Vagina (tissue), 2 donors: Measurements from ENCODE around the gene DNMBP. TPM values are rescaled to one million over a fixed set of nuclear protein-coding genes. Genes with fewer than 3 reads are reported as not detected.

ENCODE experiments used
- DNase-seq, 2 donors: peaks; one replicate each; pipeline ENCODE4 v3.0.0-alpha.2; 2017; ENCODE audit errors: extremely low spot score in 2 of 2
- H3K27ac ChIP-seq: fragments of 200-600 bp; sonication (generic); one replicate; pipeline ENCODE4 v1.5.1; 2019
- H3K27me3 ChIP-seq: fragments of 200-600 bp; sonication (generic); one replicate; pipeline ENCODE4 v1.5.1; 2019
- H3K36me3 ChIP-seq, 2 donors: fragments of 200-600 bp; sonication (generic); one replicate each; pipeline ENCODE4 v1.5.1; 2017 to 2019
- H3K4me1 ChIP-seq: fragments of 200-600 bp; sonication (generic); one replicate; pipeline ENCODE4 v1.5.1; 2019
- H3K4me3 ChIP-seq, 2 donors: fragments of 200-600 bp; sonication (generic); 1 replicate in 1 of 2; 2 replicates in 1 of 2; pipeline ENCODE4 v1.5.1; 2016 to 2019
- H3K9me3 ChIP-seq: fragments of 200-600 bp; sonication (generic); one replicate; pipeline ENCODE4 v1.5.1; 2019
- CTCF ChIP-seq, 3 experiments: fragments of 450-650 bp in 2 of 3; fragments of 200-600 bp in 1 of 3; sonication (generic) in 1 of 3; IDR thresholded peaks; one replicate each; pipeline ENCODE4 v1.5.1; 2017 to 2019; ENCODE audit warnings: antibody characterized with exemption in 3 of 3, mild to moderate bottlenecking in 2 of 3, moderate library complexity in 2 of 3
- POLR2A ChIP-seq, 2 donors: fragments of 450-650 bp; IDR thresholded peaks; one replicate each; pipeline ENCODE4 v1.6.1; 2017; ENCODE audit warnings: antibody characterized with exemption in 2 of 2, mild to moderate bottlenecking in 2 of 2, moderate library complexity in 2 of 2
- POLR2AphosphoS5 ChIP-seq, 2 donors: sonication (generic); formaldehyde crosslinking; IDR thresholded peaks; one replicate each; pipeline ENCODE4 v1.9.0; 2017; ENCODE audit warnings: antibody characterized with exemption in 2 of 2, mild to moderate bottlenecking in 2 of 2, low read depth in 1 of 2; ENCODE audit not compliant: insufficient read depth in 1 of 2
- intact Hi-C: fragments of 100-400 bp; cut with DNase I; formaldehyde crosslinking; loops from one replicate; pipeline ENCODE4 v1.15.1; 2023
- total RNA-seq: library from RNA; depleted of rRNA; stranded (reverse); fragments of >200 nt; gene quantifications from one replicate; pipeline ENCODE4 v1.2.3, GENCODE V29; 2016

The DNMBP gene
- total RNA-seq, 1 donor from 2014 or later: 31.9 TPM

GRCh38 chr10:100024748-100025147 lies 15.0 kb upstream of the DNMBP start:
- Histone ChIP-seq H3K36me3 (no peaks in the 10 kb centered on the region), H3K4me3 (no peak overlapping the region), H3K4me1 (peaks cover 4% of the 10 kb centered on the region), H3K9me3 (peaks cover 3% of the 10 kb centered on the region), H3K27me3 (no peaks in the 10 kb centered on the region), H3K27ac (no peak overlapping the region)
- no peak for DNase-seq
- TF ChIP-seq POLR2A (IDR thresholded peaks at IDR 0.05) (no peak), CTCF (IDR thresholded peaks at IDR 0.05) (no peak), POLR2AphosphoS5 (IDR thresholded peaks at IDR 0.05; ENCODE audit: insufficient read depth in 1 of 2, low read depth in 1 of 2) (no peak)
- intact Hi-C loops: no loop called here

GRCh38 chr10:100022403-100022802 lies 12.7 kb upstream of the DNMBP start:
- intact Hi-C loops: no loop called here
- TF ChIP-seq CTCF (IDR thresholded peaks at IDR 0.05): no peak
- TF ChIP-seq POLR2AphosphoS5 (IDR thresholded peaks at IDR 0.05; ENCODE audit: insufficient read depth in 1 of 2, low read depth in 1 of 2): no peak
- TF ChIP-seq POLR2A (IDR thresholded peaks at IDR 0.05): no peak
- peaks cover 4% of the 10 kb centered on the region for H3K4me1 ChIP-seq
- no peaks in the 10 kb centered on the region for H3K9me3 ChIP-seq
- H3K27me3 ChIP-seq: no peaks in the 10 kb centered on the region
- DNase-seq: no peak
- H3K36me3 ChIP-seq: no peaks in the 10 kb centered on the region
- H3K27ac ChIP-seq: no peak overlapping the region
- no peak overlapping the region for H3K4me3 ChIP-seq

DNA sequence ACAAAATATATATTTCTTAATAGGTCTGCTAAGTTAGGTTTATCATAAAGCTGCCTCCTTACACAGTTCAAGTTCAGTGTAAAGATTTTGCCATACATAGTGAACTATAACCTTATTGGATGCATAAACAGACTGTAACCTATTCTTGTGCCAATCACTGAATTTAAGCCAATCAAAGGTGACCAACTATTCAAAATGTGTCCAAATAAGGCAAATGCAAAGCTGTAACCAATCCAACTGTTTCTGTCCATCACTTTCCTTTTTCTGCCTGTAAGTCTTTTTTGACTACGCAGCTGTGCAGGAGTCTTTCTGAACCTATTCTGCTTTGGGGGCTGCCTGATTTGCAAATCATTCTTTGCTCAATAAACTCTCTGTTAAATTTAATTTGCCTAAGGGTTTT lies 11.6 kb upstream of the DNMBP start:
- Histone ChIP-seq H3K36me3 (no peaks in the 10 kb centered on the region), H3K27me3 (no peaks in the 10 kb centered on the region), H3K27ac (no peak overlapping the region), H3K9me3 (no peaks in the 10 kb centered on the region), H3K4me3 (no peak overlapping the region), H3K4me1 (peaks cover 4% of the 10 kb centered on the region)
- no peak for DNase-seq
- no peak for TF ChIP-seq CTCF (IDR thresholded peaks at IDR 0.05)
- no peak for TF ChIP-seq POLR2AphosphoS5 (IDR thresholded peaks at IDR 0.05; ENCODE audit: insufficient read depth in 1 of 2, low read depth in 1 of 2)
- no peak for TF ChIP-seq POLR2A (IDR thresholded peaks at IDR 0.05)
- intact Hi-C loops: no loop called here

DNA sequence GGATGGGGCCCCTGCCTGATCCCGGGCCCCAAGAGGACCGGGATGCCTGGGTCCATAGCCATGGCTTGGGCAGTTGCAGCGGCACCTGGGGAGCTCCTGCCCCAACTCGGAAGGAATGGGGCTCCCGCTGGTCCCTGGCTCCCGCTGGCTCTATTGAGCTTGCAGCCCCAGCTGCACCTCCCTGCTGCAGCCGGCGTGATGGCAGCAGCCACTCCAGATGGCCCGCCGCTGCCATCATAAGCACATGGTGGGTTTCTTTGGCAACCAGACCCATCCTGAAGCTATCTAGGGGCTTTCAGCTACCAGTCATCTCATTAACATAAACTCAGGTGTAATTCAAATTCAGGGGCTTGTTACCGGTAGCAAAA lies 11.1 kb upstream of the DNMBP start:
- no peaks in the 10 kb centered on the region for H3K27me3 ChIP-seq
- TF ChIP-seq POLR2AphosphoS5 (IDR thresholded peaks at IDR 0.05; ENCODE audit: insufficient read depth in 1 of 2, low read depth in 1 of 2) (no peak), CTCF (IDR thresholded peaks at IDR 0.05) (no peak), POLR2A (IDR thresholded peaks at IDR 0.05) (no peak)
- no peak overlapping the region for H3K4me3 ChIP-seq
- peaks cover 4% of the 10 kb centered on the region for H3K4me1 ChIP-seq
- no peaks in the 10 kb centered on the region for H3K36me3 ChIP-seq
- no peaks in the 10 kb centered on the region for H3K9me3 ChIP-seq
- no peak for DNase-seq
- H3K27ac ChIP-seq: no peak overlapping the region
- intact Hi-C loops: no loop called here

DNA sequence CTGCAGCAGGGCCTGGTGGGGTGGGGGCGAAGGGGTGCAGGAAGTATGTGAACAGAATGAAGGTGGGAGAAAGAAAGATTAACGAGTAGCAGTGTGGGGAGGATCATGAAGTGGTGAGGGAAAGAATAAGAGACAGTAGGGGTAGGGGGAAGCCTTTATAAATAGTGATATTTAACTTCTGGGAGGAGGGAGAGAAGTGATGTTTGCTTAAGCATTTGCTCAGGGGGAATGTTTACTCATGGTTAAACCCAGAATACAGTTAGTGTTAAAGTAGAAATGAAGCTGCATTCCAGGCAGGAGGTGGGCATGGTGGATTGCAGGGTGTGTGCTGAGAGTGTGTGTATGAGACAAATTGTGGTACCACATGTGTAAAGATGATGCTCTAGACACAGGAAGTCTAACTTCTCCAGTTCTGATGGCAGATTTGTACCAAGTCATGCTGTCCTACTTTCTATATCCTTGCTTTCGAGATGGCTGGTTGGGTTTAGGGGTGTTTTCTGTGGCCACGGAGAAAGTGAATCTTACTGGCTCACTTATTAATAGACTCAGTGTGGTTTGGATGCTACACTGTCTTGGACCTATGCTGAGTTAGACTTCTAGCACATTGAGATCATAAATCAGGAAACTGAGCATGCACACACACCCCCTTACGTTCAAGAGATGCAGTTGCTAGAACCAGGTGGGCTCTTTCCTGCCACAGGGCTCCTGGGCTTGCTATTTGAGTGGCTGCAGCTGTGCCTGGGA lies 10.6 kb upstream of the DNMBP start:
- Histone ChIP-seq H3K9me3 (no peaks in the 10 kb centered on the region), H3K36me3 (no peaks in the 10 kb centered on the region), H3K4me1 (peaks cover 4% of the 10 kb centered on the region), H3K27me3 (no peaks in the 10 kb centered on the region), H3K27ac (no peak overlapping the region), H3K4me3 (no peak overlapping the region)
- intact Hi-C loops: no loop called here
- TF ChIP-seq POLR2AphosphoS5 (IDR thresholded peaks at IDR 0.05; ENCODE audit: insufficient read depth in 1 of 2, low read depth in 1 of 2): no peak
- no peak for TF ChIP-seq POLR2A (IDR thresholded peaks at IDR 0.05)
- TF ChIP-seq CTCF (IDR thresholded peaks at IDR 0.05): no peak
- peak in 1 of 2 donors; percentile 58 for DNase-seq
